ENCODE results near the gene GTPBP4. TPM values are rescaled to one million over a fixed set of nuclear protein-coding genes. Genes with fewer than 3 reads are reported as not detected.
"Not testable (repeated sequence)": the region's sequence is repeated elsewhere in the genome, so short reads cannot be mapped to it uniquely, and the experiment has no call there.

GTPBP4 gene
- total RNA-seq, 4 donors from 2014 or later, result 16.9 to 196 (median 22.6) TPM

DNA sequence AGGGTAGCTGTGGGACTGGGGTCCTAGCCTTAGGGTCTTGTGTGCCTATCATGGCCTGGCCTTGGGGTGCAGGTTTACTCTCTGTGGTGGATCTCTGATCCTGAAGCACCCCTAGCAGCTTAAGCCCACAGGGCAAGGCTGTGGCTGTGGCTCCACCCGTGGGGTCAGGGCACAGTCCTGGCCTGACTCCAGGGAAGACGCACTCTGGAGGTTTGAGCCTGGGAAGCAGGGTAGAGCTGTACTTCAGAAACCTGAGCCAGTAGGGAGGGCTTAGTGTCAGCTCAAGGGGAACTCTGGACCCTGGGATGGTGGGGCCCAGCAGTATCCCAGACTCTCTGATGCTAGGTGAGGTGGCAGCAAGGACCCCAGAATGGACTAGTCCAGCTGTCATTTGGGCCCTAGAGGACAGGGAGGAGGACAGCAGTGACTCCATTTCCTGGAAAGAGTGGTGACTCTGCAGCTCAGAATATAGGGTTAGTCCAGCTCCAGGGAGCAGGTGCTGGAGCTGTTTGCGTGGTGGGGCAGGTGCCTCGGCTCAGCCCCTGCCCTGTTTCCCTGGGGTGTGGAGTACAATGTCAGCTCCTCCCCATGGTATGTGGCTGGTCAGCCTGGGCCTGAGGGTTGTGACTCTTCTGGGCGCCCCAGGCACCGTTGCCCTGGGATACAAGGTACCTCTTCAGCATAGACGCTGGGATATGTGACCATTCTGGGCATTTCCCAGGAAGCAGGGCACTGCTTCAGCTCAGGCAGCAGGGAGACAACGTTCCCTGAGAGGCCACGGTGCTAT is 15.8 kb downstream of the GTPBP4 start:
- TF ChIP-seq, protein P1, sequence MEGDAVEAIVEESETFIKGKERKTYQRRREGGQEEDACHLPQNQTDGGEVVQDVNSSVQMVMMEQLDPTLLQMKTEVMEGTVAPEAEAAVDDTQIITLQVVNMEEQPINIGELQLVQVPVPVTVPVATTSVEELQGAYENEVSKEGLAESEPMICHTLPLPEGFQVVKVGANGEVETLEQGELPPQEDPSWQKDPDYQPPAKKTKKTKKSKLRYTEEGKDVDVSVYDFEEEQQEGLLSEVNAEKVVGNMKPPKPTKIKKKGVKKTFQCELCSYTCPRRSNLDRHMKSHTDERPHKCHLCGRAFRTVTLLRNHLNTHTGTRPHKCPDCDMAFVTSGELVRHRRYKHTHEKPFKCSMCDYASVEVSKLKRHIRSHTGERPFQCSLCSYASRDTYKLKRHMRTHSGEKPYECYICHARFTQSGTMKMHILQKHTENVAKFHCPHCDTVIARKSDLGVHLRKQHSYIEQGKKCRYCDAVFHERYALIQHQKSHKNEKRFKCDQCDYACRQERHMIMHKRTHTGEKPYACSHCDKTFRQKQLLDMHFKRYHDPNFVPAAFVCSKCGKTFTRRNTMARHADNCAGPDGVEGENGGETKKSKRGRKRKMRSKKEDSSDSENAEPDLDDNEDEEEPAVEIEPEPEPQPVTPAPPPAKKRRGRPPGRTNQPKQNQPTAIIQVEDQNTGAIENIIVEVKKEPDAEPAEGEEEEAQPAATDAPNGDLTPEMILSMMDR (IDR thresholded peaks at IDR 0.05), result no peak
- Histone ChIP-seq H3K36me3 (peaks cover 0 to 98% (median 5%) of the 10 kb centered on the region in 3 donors), H3K27ac (no peak overlapping the region), H3K4me1 (no peaks in the 10 kb centered on the region), H3K4me3 (no peak overlapping the region), H3K9me3 (peaks cover 0 to 9% (median 0%) of the 10 kb centered on the region in 4 donors), H3K27me3 (no peaks in the 10 kb centered on the region)
- no peak for DNase-seq

DNA sequence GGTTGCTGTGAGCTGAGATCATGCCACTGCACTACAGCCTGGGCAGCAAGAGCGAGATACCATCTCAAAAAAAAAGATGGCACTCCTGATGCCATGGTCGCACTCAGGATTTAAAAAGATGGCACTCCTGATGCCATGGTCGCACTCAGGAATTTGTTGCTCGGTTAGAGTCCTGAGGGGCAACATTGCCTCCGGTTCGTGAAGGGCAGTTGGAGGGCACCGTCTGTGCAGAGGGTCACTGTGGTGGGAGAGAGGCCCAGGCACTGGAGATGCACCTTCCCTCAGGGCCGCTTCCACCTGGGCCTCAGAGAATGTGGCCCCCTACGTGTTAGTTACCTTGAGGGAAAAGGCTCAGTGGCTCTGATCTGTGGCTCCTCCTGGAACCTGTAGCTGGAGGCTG is 18.3 kb downstream of the GTPBP4 start:
- no peak for DNase-seq
- TF ChIP-seq, protein P1 (IDR thresholded peaks at IDR 0.05), result no peak
- TF ChIP-seq POLR2A (IDR thresholded peaks at IDR 0.05), result no peak
- Histone ChIP-seq H3K9me3 (peaks cover 0 to 9% (median 0%) of the 10 kb centered on the region in 4 donors), H3K36me3 (peaks cover 0 to 100% (median 5%) of the 10 kb centered on the region in 3 donors), H3K4me1 (no peaks in the 10 kb centered on the region), H3K27me3 (no peaks in the 10 kb centered on the region), H3K27ac (no peak overlapping the region), H3K4me3 (no peak overlapping the region)

DNA sequence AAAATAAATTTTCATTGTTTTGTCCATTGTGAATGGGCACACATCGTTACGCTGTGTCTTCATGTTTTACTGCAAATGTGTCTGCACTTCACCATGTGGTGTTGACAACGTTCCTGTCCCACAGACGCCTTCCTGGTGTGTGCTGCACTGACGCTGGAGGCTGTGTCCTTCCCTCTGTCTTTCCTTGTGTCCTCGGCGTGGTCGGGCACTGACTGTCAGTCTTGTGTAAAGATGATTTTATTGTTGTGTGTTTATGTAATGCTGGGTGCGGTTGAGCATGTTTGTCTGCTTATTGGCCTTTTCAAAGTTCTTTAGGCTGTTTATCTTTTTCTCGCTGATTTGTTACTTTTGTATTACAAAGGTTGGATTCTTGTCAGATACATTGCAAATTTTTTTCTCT is 19.3 kb downstream of the GTPBP4 start:
- Histone ChIP-seq H3K4me1 (no peaks in the 10 kb centered on the region), H3K36me3 (peaks cover 0 to 100% (median 5%) of the 10 kb centered on the region in 3 donors), H3K9me3 (peaks cover 0 to 3% (median 0%) of the 10 kb centered on the region in 4 donors), H3K27ac (no peak overlapping the region), H3K27me3 (no peaks in the 10 kb centered on the region), H3K4me3 (no peak overlapping the region)
- no peak for DNase-seq
- TF ChIP-seq POLR2A (IDR thresholded peaks at IDR 0.05), result no peak
- TF ChIP-seq, protein P1 (IDR thresholded peaks at IDR 0.05), result no peak

DNA sequence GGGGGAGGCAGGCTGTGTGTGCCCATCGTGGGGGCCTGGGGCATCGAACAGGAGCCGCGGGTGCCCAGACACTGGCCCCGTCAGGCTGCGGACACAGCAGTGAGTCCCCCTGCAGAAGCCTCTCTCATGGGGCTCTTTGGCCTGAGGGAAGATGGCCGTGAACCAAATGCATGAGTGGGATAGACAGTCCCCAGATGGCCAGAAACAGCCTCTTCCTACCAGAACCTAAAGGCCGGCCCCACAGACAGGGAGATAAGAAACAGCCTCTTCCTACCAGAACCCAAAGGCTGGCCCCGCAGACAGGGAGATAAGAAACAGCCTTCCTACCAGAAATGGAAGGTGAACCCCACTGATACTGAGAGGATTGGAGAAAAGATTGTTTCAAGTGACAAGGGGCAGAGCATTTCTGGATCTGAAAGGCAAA is 20.8 kb downstream of the GTPBP4 start:
- Histone ChIP-seq H3K4me1 (no peaks in the 10 kb centered on the region), H3K27ac (no peak overlapping the region), H3K9me3 (no peaks in the 10 kb centered on the region), H3K27me3 (no peaks in the 10 kb centered on the region), H3K4me3 (no peak overlapping the region), H3K36me3 (peaks cover 0 to 100% (median 0%) of the 10 kb centered on the region in 3 donors)
- TF ChIP-seq, protein P1 (IDR thresholded peaks at IDR 0.05), result no peak
- TF ChIP-seq POLR2A (IDR thresholded peaks at IDR 0.05), result no peak
- DNase-seq, result no peak

DNA sequence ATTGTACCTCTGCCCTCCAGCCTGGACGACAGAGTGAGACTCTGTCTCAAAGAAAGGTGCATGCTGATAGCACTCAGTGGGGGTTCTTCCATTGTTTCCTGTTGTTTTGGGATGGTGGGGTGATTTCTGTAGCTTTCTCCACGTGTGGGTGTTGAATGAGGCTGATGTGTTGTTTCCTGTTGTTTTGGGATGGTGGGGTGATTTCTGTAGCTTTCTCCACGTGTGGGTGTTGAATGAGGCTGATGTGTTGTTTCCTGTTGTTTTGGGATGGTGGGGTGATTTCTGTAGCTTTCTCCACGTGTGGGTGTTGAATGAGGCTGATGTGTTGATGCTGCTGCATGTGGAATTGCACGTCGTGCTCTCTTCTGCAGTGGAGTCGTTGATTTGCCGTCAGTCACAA is 21.7 kb downstream of the GTPBP4 start:
- H3K27ac ChIP-seq, H3K4me3 ChIP-seq, H3K9me3 ChIP-seq, H3K4me1 ChIP-seq, DNase-seq, H3K27me3 ChIP-seq: not testable (repeated sequence)
- peaks cover 0 to 100% (median 0%) of the 10 kb centered on the region in 3 donors for H3K36me3 ChIP-seq

DNA sequence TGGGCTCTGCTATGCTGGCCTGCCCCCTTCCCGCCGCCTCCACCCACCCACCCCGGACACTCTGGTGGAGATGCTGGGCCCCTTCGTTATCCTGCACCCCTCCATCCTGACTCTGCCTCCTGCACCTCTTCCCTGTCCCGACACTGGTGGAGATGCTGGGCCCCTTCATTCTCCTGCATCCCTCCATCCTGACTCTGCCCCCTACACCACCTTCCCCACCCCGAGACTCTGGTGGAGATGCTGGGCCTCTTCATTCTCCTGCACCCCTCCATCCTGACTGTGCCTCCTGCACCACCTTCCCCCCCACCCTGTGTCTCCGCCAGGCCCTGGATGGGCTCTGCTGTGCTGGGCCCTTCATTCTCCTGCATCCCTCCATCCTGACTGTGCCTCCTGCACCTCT is 22.5 kb downstream of the GTPBP4 start:
- Histone ChIP-seq H3K4me3 (no peak overlapping the region), H3K27ac (no peak overlapping the region), H3K27me3 (no peaks in the 10 kb centered on the region), H3K4me1 (no peaks in the 10 kb centered on the region), H3K9me3 (no peaks in the 10 kb centered on the region), H3K36me3 (peaks cover 0 to 98% (median 0%) of the 10 kb centered on the region in 3 donors)
- no peak for DNase-seq
- TF ChIP-seq POLR2A (IDR thresholded peaks at IDR 0.05), result no peak
- TF ChIP-seq, protein P1 (IDR thresholded peaks at IDR 0.05), result no peak
